ENCODE data around the gene PPFIA4.

The PPFIA4 gene

GRCh38 chr1:203085528-203086406, 59.5 kb downstream of the PPFIA4 start, which contains the start of gene MYOG:
Gene MYOG, minus strand, starts transcription at chr1:203086012. Its CDS starts 51 bp downstream, at chr1:203085961.
- TF ChIP-seq CTCF (IDR thresholded peaks at IDR 0.05; ENCODE audit: low read depth, low read length): no peak
- H3K4me3 ChIP-seq (replicated peaks in 1 of 2; ENCODE audit: low read depth in 2 of 2, low read length in 2 of 2): no peak within 1 kb of the TSS

DNA sequence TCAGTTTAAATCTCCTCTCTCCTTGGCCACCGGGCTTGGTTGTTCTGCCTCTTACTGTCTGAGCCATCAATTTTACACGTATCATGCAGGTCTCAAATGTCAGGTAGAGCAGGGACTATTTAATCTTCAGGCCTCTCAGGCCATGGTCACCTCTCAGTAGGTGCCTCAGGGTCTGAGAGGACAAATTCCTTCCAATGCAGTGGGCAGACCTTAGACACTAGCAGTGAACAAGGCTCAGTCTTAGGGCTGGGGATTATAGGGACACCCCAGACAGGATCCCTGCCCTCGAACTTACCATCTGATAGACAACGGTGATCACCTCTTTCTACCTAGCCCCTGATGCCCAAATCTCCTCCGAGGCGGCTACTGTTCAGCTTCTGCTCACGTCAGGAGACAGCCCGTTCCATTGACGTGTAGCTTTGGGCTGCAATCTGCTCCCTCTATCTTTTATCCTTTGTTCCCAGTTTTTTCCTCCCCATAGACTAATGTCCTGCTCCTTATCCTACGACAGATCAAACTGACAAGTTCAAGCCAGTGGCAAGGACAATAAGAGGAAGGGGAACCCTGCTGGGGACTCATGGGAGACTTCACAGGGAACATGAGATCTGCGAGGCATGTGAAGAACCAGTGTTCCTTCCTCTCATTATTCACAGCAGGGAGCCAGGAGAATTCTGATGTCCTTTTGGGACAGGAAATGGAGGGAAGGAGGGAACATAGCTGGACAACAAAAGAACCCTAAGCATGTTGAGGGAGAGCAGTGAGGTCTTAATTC, 60.9 kb downstream of the PPFIA4 start:
- DNase-seq (ENCODE audit: low read depth in 2 of 2): no peak
- TF ChIP-seq CTCF (IDR thresholded peaks at IDR 0.05; ENCODE audit: low read depth, low read length): no peak
- H3K4me3 ChIP-seq (replicated peaks in 1 of 2; ENCODE audit: low read depth in 2 of 2, low read length in 2 of 2): no peak overlapping the region

More at GRCh38 chr1:203085528-203086406, 59.5 kb downstream of the PPFIA4 start, which contains the start of gene MYOG:
- no peak for DNase-seq (ENCODE audit: low read depth in 2 of 2)

DNA sequence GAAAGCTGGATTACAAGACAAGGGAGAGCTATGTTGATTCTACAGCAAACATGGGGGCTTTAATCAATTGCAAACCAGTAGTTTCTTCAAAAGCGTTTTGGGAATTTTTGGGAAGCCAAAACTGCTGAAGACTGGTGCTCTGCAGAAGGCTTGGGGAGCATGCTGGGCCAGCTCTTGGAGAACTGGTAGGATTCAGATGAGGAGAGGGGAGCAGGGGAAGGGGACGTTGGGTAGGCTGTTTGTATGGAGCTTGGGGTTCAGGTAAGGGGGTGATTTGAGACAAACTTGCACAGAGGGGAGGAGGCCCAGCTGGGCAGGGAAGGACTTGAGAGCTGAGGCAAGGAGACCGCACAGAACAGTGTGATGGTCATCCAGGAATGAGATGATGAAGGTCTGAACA, 62.1 kb downstream of the PPFIA4 start:
- no peak for DNase-seq (ENCODE audit: low read depth in 2 of 2)
- no peak overlapping the region for H3K4me3 ChIP-seq (replicated peaks in 1 of 2; ENCODE audit: low read depth in 2 of 2, low read length in 2 of 2)
- no peak for TF ChIP-seq CTCF (IDR thresholded peaks at IDR 0.05; ENCODE audit: low read depth, low read length)

DNA sequence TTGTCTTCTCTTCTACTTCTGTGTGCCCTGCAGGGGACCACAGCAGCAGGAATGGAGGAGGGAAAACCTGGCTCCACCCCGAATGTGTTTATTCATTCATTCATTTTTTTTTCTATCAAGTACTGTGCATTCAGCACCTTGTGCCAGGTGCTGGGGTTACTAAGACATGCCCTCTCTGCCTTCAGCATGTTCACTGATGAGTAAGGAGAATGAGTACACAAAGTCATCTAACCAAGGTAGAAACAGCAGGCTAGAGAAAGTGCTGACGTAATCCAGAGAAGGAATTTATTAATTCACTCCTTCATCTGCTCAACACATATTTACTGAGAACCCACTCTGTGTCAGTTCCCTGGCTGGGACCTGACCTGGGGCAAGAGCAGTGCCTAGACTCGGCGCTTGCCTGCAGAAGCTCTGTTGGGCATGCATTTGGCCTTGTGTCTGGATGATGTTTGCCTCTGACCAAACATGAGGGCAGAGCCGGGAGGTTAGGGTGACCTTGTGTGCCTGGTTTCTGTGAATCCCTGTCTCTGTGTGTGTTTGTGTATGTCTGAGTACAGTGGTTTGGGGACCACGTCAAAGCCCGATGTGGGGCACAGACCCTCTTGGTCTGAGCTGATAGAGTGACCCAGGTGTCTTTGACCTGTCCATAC, 62.8 kb downstream of the PPFIA4 start:
- DNase-seq (ENCODE audit: low read depth in 2 of 2): no peak
- no peak overlapping the region for H3K4me3 ChIP-seq (replicated peaks in 1 of 2; ENCODE audit: low read depth in 2 of 2, low read length in 2 of 2)
- no peak for TF ChIP-seq CTCF (IDR thresholded peaks at IDR 0.05; ENCODE audit: low read depth, low read length)

- DNase-seq (ENCODE audit: low read depth in 2 of 2): no peak
- H3K4me3 ChIP-seq (replicated peaks in 1 of 2; ENCODE audit: low read depth in 2 of 2, low read length in 2 of 2): no peak overlapping the region
- no peak for TF ChIP-seq CTCF (IDR thresholded peaks at IDR 0.05; ENCODE audit: low read depth, low read length)
Measured at GRCh38 chr1:203089651-203090045, 63.4 kb downstream of the PPFIA4 start.

DNA sequence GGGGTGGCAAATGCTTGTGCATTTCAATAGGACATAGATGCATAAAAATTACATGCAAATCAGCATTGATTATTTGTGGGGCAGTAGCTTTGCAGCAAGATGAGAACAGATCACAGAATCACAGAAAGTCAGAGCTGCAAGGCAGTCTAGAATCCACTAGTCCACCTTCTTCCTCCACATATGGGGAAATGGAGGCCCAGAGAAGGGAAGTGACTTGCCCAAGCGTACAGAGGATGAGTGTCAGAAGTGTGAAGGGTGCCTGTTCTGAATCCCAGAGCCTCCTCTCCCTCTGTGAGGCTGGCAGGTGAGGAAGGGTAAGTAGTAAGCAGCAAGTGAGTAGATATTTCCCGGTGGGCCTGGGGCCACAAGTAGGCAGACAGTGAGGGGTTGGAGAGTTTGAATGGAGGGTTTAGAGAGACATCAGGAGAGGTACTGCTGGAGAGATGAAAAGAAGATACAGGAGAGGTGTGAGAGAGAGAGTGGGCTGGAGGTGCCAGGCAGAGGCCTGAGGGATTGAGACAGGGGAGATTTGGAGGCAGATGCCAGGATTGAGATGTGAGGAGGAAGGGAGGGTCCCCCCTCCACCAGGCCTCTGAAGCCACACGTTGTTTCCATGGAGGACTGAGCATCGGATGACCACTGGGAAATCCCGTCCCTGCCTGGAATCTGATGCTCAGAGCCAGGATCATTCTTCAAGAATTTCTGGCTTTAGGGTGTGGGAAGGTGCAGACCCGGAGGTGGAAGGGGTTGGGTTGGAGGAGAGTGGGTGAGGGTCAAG, 64.3 kb downstream of the PPFIA4 start:
- no peak for DNase-seq (ENCODE audit: low read depth in 2 of 2)
- H3K4me3 ChIP-seq (replicated peaks in 1 of 2; ENCODE audit: low read depth in 2 of 2, low read length in 2 of 2): no peak overlapping the region
- TF ChIP-seq CTCF (IDR thresholded peaks at IDR 0.05; ENCODE audit: low read depth, low read length): no peak

Data from cardiac fibroblast (primary cell).